ENCODE results near the gene PARVA. TPM values are rescaled to one million over a fixed set of nuclear protein-coding genes. Genes with fewer than 3 reads are reported as not detected.
A peak's percentile ranks its signal among the peaks of the same experiment; 100 is the strongest.

The PARVA gene
- total RNA-seq, 4 donors from 2014 or later, result 181 to 228 (median 210) TPM

DNA sequence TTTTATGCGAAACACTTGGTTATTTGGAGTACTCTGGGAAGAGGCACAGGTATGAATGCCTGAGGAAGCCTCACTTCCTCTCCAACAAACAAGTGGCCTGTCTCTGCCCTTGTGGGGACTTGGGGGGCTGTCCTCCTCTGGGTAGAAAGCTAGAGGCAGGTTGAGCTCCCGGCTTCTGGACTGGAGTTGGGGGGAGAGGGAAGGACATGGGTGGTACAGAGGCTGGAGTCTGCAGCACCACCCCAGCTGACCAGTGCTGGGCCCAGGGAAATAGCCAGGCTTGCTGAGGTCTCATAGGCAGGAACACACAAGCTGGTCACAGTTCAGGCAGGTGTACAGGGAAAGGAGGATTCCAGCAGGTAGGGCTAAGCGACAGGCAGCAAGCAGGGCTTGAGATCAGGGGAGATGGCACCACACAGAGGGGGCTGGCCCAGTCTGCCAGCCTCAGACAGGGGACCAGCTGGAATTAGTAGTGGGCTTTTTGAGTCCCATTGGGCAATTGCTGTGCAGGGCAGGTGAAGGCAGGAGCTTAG is 161.6 kb downstream of the PARVA start:
- intact Hi-C loops (cut with DNase I), result no loop called here
- DNase-seq (ENCODE audit: extremely low spot score), result no peak
- H3K4me1 ChIP-seq, result peaks cover 15 to 61% (median 57%) of the 10 kb centered on the region in 4 donors
- no peaks in the 10 kb centered on the region for H3K27me3 ChIP-seq
- H3K27ac ChIP-seq (replicated peaks in 1 of 4), result peak overlapping the region; percentile 72 to 85 (median 83)
- no peaks in the 10 kb centered on the region for H3K9me3 ChIP-seq
- H3K36me3 ChIP-seq, result no peaks in the 10 kb centered on the region
- TF ChIP-seq POLR2AphosphoS5 (IDR thresholded peaks at IDR 0.05), result no peak
- TF ChIP-seq, protein P1, sequence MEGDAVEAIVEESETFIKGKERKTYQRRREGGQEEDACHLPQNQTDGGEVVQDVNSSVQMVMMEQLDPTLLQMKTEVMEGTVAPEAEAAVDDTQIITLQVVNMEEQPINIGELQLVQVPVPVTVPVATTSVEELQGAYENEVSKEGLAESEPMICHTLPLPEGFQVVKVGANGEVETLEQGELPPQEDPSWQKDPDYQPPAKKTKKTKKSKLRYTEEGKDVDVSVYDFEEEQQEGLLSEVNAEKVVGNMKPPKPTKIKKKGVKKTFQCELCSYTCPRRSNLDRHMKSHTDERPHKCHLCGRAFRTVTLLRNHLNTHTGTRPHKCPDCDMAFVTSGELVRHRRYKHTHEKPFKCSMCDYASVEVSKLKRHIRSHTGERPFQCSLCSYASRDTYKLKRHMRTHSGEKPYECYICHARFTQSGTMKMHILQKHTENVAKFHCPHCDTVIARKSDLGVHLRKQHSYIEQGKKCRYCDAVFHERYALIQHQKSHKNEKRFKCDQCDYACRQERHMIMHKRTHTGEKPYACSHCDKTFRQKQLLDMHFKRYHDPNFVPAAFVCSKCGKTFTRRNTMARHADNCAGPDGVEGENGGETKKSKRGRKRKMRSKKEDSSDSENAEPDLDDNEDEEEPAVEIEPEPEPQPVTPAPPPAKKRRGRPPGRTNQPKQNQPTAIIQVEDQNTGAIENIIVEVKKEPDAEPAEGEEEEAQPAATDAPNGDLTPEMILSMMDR (IDR thresholded peaks at IDR 0.05), result no peak
- TF ChIP-seq POLR2A (IDR thresholded peaks at IDR 0.05; ENCODE audit: low read depth), result no peak
- no peak for TF ChIP-seq EP300 (IDR thresholded peaks at IDR 0.05)
- no peak overlapping the region for H3K4me3 ChIP-seq
- 94% methylated on average over 3 of the region's 3 CpGs for WGBS

DNA sequence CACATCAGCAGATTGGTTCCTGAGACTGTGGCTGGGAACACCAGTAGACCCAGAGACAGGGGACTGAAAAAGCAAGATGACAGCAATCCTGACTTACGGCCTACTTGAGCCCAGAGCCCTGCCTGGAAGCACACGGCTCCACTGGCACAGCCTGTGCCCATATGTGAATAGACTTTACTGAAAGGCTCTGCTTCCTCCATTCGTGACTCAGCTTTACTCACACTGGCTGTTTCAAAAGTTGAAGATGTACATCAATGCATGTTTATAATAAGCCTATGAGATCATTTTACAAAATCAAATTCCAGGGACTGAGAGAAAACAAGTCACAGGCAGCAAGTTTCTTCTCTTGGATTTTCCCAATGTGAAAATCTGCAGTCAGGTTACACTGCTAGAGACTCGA is 162.2 kb downstream of the PARVA start:
- peak overlapping the region; percentile 72 to 85 (median 83) for H3K27ac ChIP-seq (replicated peaks in 1 of 4)
- no peaks in the 10 kb centered on the region for H3K9me3 ChIP-seq
- intact Hi-C loops (cut with DNase I), result no loop called here
- H3K27me3 ChIP-seq, result no peaks in the 10 kb centered on the region
- H3K36me3 ChIP-seq, result no peaks in the 10 kb centered on the region
- H3K4me1 ChIP-seq, result peaks cover 19 to 63% (median 57%) of the 10 kb centered on the region in 4 donors
- no peak for DNase-seq (ENCODE audit: extremely low spot score)
- WGBS, result 60% methylated on average over 3 of the region's 4 CpGs
- TF ChIP-seq EP300 (IDR thresholded peaks at IDR 0.05), result no peak
- TF ChIP-seq POLR2AphosphoS5 (IDR thresholded peaks at IDR 0.05), result peak in 1 of 2 donors; percentile 54
- no peak overlapping the region for H3K4me3 ChIP-seq

DNA sequence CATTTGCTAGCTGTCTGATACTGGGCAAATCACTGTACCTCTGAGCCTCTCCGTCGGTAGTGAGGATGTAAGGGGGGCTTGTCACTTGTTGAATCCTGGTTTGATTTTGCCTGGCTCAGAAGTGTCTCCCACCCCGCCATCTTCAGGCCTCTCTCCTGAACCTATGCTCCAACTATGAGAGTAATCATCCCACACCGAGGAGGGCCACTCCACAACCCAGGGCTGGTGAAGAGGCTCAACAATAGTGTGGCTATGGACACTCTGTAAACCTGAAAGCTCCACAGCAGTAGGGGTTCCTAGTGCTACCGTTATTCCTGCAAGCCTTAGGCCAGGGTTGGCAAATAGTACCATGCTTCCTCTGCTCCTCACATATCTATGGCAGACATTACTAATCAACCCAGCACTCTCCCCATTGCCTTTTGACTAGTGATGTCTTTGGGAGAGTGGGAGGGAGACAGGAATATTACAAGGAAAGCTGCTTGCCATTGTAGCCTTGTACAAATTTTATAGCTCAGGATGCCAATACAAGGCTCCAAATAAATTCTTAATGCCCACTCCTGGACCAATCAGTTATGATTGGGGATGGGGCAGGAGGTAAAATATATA is 162.8 kb downstream of the PARVA start:
- Histone ChIP-seq H3K4me1 (peaks cover 19 to 63% (median 57%) of the 10 kb centered on the region in 4 donors), H3K9me3 (no peaks in the 10 kb centered on the region), H3K4me3 (no peak overlapping the region), H3K27me3 (no peaks in the 10 kb centered on the region), H3K27ac (replicated peaks in 1 of 4) (peak overlapping the region; percentile 72 to 85 (median 83)), H3K36me3 (no peaks in the 10 kb centered on the region)
- WGBS, result 84% methylated on average over 5 of the region's 5 CpGs
- intact Hi-C loops (cut with DNase I), result loop anchor here (5.0 kb wide), 1 partner anchor 123 kb away; no protein-coding TSS in a partner anchor
- TF ChIP-seq EP300 (IDR thresholded peaks at IDR 0.05), result no peak
- no peak for TF ChIP-seq POLR2A (IDR thresholded peaks at IDR 0.05; ENCODE audit: low read depth)
- TF ChIP-seq POLR2AphosphoS5 (IDR thresholded peaks at IDR 0.05), result no peak
- TF ChIP-seq, protein P1 (IDR thresholded peaks at IDR 0.05), result no peak
- DNase-seq (ENCODE audit: extremely low spot score), result peak; percentile 89

DNA sequence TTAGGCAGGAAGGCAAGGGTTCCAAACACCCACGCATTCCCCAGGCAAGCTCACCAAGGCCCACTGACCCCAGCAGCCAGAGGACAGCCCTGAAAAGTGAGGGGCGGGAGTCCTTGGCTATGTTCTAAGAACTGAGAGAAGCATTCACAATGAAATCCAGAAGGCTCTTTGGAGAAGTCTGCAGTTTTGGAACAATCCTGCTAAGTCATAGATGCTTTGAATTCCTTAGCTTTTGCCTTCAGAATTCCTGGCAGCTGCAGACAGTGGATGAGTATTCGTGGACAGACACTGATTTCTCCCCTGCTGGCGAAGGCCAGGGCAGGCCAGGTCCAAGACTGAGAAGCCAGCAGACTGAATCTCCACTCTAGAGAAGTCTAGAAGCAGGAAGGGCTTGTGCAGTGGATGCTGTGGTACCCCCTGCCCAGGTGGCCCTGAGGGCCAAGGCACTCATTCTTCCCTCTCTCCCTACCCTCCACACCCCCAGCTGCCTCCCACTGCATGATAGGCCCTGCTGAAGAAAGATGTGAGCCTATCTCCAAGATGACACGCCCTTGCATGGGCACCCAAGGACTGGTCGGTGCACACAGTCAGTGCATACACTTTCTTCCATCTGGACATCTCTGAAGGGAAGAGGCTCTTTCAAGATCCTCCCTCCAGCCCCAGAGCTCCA is 163.7 kb downstream of the PARVA start:
- 48% methylated on average over 6 of the region's 6 CpGs for WGBS
- intact Hi-C loops (cut with DNase I), result loop anchor here (5.0 kb wide), 1 partner anchor 124 kb away; no protein-coding TSS in a partner anchor
- DNase-seq (ENCODE audit: extremely low spot score), result peak; percentile 92
- Histone ChIP-seq H3K27ac (replicated peaks in 1 of 4) (peak overlapping the region; percentile 72 to 85 (median 83)), H3K27me3 (no peaks in the 10 kb centered on the region), H3K9me3 (no peaks in the 10 kb centered on the region), H3K4me3 (no peak overlapping the region), H3K36me3 (no peaks in the 10 kb centered on the region), H3K4me1 (peaks cover 19 to 63% (median 57%) of the 10 kb centered on the region in 4 donors)
- no peak for TF ChIP-seq POLR2A (IDR thresholded peaks at IDR 0.05; ENCODE audit: low read depth)
- no peak for TF ChIP-seq EP300 (IDR thresholded peaks at IDR 0.05)
- TF ChIP-seq, protein P1 (IDR thresholded peaks at IDR 0.05), result peak in 1 of 3 experiments; percentile 61
- TF ChIP-seq POLR2AphosphoS5 (IDR thresholded peaks at IDR 0.05), result peak in 1 of 2 donors; percentile 60

DNA sequence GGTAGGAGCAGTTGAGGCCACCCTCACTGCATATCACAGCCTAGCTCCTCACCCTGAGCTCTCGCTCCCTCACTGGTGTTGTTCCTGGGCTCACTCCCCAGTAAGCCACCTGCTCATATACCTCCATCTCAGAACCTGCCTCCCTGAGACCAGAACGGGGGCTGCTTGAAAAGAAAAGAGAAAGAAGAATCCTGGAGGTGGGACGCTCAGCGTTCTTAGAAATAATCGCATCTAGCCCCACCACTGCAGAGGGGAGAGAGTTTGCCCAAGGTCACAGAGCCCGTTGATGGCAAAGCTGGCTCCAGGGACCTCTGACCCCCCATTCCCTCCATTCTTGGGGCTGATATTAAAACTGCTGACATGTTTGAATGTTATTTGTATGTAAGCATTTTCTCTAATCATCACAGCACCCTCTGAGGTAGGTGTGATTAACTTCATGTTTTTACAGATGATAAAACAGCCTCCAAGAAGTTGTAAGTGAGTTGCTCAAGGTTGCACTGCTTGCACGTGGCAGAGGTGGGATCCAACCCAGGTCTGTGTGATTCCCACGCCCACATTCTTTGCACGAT is 164.3 kb downstream of the PARVA start:
- H3K27ac ChIP-seq (replicated peaks in 1 of 4), result peak overlapping the region; percentile 72 to 85 (median 83)
- H3K4me1 ChIP-seq, result peaks cover 19 to 63% (median 57%) of the 10 kb centered on the region in 4 donors
- no peaks in the 10 kb centered on the region for H3K36me3 ChIP-seq
- DNase-seq (ENCODE audit: extremely low spot score), result peak; percentile 84
- H3K9me3 ChIP-seq, result no peaks in the 10 kb centered on the region
- 92% methylated on average over 9 of the region's 9 CpGs for WGBS
- H3K27me3 ChIP-seq, result no peaks in the 10 kb centered on the region
- no peak for TF ChIP-seq POLR2A (IDR thresholded peaks at IDR 0.05; ENCODE audit: low read depth)
- no peak for TF ChIP-seq POLR2AphosphoS5 (IDR thresholded peaks at IDR 0.05)
- TF ChIP-seq, protein P1 (IDR thresholded peaks at IDR 0.05), result no peak
- no peak for TF ChIP-seq EP300 (IDR thresholded peaks at IDR 0.05)
- intact Hi-C loops (cut with DNase I), result loop anchor here (5.0 kb wide), 1 partner anchor 124 kb away; no protein-coding TSS in a partner anchor
- no peak overlapping the region for H3K4me3 ChIP-seq

Data from esophagus muscularis mucosa (tissue), 4 donors.